GM18951 (cell line): ENCODE measurements around the gene VNN1.
"Not testable (repeated sequence)": the region's sequence is repeated elsewhere in the genome, so short reads cannot be mapped to it uniquely, and the experiment has no call there.

Experiments used
- POLR2A ChIP-seq: IDR thresholded peaks from 4 replicates; pipeline ENCODE4 v1.6.1; 2011; ENCODE audit warnings: mild to moderate bottlenecking; ENCODE audit not compliant: insufficient read length, insufficient read depth; ENCODE audit errors: extremely low read depth
- in situ Hi-C: fragments of 300-500 bp; cut with MboI; formaldehyde crosslinking; loops from one replicate; pipeline ENCODE4 v1.12.0; 2022; ENCODE audit warnings: low sequenced_read_pairs, mixed read lengths, inconsistent platforms; ENCODE audit not compliant: unreplicated experiment

VNN1 gene

DNA sequence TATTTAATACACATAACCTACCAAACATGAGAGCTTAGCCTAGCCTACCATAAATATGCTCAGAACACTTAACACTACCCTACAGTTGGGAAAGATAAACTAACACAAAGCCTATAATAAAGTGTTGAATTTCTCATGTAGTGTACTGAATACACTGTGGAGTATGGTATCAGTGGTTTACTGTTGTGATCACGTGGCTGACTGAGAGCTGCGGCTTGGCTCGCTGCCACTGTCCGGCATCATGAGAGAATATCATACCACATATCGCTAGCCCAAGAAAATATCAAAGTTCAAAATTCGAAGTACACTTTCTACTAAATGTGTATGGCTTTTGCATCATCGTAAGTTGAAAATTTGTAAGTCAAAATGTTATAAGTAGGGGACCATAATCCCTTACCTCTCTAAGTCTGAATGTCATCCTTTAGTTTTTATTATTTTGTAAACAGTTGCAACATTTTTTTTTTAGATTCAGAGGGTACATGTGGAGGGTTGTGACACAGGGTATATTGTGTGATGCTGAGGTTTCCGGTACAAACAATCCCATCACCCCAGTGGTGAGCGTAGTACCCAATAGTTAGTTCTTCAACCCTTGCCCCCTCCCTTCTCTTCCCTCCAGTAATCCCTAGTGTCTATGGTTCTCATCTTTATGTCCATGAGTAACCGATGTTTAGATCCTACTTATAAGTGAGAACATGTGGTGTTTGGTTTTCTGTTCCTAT is 40.3 kb downstream of the VNN1 start:
- in situ Hi-C loops: loop anchor here (5.0 kb wide), 1 partner anchor 89 kb away; no protein-coding TSS in a partner anchor

DNA sequence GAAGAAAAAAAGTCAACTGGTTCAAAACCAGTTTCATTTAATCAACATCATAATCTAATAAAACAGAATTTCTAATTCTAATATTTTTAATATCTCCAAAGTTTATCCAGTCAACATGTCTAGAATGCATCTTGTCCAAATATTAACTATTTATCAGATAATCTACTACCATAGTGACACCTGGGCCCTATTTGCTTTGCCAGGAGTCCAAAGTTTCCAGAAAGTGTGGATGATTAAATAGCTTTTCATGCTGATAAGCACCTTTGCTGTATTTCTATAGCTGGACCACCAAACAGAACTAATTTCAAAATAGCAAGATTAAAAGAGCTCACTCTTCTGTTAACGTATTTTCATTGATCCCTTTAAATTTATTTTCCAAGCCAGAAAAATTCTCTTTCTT is 42.6 kb downstream of the VNN1 start:
- TF ChIP-seq POLR2A: no peak
- in situ Hi-C loops: loop anchor here (5.0 kb wide), 1 partner anchor 91 kb away; no protein-coding TSS in a partner anchor

More for the DNA sequence above, 40.3 kb downstream of the VNN1 start:
- no peak for TF ChIP-seq POLR2A

DNA sequence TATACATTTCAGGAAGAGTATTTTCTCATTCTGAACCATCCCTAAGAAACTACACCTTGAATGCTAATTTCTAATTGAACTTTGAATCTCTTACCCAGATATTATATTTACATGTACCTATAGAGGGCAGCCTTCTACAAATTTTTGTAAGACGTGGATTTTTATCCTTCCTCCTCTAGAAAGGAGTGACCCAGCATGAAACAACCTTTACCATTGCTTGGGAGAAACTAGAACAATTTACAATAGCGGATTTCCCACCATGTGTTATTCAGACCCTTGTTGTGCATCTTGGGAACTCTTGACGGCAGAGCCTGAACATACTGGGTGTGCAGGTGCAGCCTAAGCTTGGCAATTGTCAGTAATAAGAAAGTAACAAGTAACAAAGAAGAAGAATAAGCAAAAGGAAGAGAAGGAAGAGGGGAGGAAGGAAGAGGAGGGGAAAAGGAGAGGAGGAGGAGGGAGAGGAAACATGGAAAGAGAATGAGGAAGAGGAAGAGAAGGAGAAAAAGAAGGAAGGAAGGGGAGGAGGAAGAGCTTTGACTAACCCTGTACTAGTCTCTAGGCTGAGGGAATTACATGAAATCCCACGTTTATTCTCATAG is 44.1 kb downstream of the VNN1 start:
- in situ Hi-C loops: loop anchor here (5.0 kb wide), 1 partner anchor 93 kb away; no protein-coding TSS in a partner anchor
- no peak for TF ChIP-seq POLR2A

DNA sequence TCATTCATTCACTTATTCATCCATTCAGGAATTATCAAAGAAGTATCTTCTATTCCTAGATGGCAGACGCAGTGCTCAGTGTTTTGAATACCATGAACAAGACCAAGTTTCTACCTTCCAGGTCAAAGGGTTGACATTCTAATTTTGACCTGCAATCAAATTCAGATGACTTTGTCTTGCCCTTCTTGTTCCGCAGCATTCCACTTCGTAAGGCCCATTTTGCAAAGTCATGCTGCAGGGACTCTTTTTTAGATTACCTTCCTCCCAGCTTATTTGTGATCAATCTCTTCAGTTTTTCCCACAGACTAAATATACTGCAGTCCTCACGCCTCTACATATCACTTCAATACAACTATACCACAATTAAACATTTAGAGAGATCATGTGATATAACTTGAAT is 47.7 kb downstream of the VNN1 start:
- no peak for TF ChIP-seq POLR2A
- in situ Hi-C loops: no loop called here

DNA sequence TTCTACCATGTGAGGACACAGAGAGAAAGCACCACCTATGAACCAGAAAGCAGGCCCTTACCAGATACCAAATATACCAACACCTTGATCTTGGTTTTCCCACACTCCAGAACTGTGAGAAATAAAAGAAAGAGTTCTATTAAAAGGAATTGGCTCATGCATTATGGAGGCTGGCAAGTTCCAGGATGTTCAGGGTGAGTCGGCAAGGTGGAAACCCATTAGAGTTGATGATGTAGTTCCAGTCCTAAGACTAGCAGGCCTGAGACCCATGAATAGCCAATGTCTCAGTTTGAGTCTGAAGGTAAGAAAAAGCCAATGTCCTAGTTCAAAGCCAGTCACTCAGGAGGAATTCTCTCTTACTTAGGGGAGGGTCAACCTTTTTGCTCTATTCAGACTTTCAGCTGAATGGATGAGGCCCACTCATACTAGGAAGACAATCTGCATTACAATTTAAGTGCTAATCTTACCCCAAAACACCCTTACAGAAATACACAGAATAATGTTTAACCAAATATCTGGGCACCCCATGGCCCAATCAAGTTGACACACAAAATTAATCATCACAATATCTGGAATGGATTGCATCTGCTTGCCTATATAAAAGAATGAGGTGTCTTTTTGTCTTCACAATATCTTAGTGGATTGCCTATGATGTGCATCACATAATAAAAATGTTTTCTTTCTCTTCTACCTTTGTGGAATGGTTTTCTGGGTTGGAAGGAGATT is 49.4 kb downstream of the VNN1 start:
- in situ Hi-C loops: no loop called here

DNA sequence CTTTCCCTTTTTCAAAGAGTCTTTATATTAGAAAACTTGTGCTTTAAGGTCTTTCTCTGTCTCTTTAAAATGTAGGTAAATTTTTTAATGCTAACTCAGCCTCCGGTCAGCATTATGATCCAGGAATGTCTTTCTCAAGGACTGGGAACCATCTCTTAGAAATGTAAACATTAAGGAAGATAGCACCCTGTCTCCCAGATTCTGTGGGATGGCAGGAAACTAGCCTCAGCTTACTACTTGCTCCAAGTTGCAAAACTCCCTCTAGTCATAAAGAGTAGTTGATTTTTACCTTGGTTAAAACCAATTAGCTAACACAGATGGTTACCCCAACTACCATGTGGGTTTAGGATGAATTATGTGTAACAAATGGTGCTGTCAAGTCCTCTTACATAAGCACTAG is 50.2 kb downstream of the VNN1 start:
- no peak for TF ChIP-seq POLR2A
- in situ Hi-C loops: no loop called here

More for the DNA sequence above, 49.4 kb downstream of the VNN1 start:
- no peak for TF ChIP-seq POLR2A

DNA sequence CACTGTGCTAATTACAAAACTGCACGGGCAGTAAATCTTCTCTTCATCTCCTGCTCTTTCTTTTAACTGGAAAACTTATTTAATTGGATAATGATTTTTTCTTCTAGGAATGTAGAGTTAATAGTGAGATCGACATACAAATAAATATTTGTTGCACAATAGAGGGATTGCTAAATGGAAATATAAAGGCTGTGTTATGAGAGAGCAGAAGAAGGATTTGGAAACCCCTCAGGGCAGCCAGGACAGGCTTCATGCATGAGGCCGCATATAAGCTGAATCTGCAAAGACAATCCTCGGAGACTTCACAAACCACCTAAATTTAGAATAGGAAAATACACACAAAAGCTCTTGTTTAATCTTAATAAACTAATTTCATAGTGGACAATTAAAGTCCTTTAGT is 51.9 kb downstream of the VNN1 start:
- in situ Hi-C loops: no loop called here
- TF ChIP-seq POLR2A: no peak

DNA sequence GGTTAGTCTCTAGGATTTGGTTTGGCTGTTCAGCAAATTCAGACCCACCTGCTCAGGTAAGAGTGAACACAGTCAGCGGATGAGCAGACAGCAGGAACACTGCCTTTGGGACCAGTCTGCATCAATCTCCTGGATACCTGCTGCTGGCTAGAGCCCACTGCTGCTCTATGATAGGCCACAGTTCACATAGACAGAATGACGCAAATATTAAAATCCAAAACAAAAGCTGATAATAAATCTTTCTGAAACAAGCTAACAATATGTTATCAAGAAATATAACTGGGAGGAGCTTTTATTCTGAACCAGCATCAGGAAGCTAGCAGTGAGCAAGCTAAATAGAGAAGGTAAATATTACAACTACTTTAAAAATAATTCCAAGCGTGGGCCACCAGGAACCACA is 54.8 kb downstream of the VNN1 start, which contains the start of gene TAAR1:
Gene TAAR1 (minus strand): TSS at position 101 of the 400 bp plus-strand sequence. CDS start 13,179 bp downstream, outside the sequence.
- in situ Hi-C loops: no loop called here
- TF ChIP-seq POLR2A: no peak

DNA sequence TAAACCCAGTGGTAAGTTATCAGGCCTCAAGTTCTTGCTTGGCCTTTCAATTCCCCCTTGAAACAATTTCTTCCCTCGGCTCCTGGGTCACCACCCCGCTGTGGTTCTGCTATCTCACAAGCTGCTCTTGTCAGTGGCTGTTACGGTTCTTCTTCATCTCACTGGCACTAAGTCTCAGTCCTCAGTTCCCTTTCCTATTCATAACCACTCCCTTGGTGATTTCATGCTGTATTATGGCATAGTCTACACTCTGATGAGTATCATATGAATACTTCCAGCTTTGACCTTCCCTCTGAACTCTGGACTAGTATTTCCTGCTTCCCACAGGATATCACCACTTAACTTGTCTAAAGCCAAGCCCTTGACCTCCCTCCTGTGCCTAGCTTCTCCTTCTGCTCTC is 62.8 kb downstream of the VNN1 start:
- no peak for TF ChIP-seq POLR2A
- in situ Hi-C loops: no loop called here

DNA sequence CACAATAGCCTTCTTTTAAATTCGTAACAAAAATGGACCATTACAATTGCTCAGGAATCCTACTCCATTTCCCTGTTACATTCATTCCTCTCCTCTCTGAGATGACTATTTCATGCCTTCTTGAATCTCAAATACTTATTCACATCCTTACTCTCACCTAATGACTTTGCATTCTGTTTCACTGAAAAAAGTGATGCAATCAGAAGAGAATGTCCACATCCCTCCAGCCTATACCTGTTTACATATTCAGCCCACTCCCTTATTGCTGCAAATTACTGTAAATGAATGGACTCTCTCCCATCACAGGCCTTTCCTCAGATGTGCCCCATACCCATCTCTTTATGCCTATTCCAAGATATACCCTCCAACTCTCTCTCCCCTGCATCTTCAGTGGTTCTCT is 63.4 kb downstream of the VNN1 start:
- no peak for TF ChIP-seq POLR2A
- in situ Hi-C loops: no loop called here

DNA sequence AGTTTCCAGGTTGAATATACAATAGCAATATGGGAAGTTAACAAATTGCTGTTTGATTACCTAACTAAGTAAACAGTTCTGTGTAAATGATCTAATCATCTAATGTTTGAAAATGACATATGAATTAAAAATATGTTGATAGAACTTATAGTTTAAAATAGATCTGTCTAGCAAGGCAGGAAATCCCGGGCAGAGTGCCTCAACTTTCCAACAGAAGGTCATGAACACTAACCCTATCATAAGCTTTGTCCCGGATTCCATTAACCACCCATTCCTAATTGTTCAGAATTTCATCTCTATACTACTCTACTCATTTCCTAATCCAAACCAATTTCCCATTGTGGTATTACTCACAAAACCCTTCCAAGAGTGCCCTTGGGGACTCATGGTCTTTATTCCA is 65.0 kb downstream of the VNN1 start:
- TF ChIP-seq POLR2A: no peak
- in situ Hi-C loops: no loop called here

DNA sequence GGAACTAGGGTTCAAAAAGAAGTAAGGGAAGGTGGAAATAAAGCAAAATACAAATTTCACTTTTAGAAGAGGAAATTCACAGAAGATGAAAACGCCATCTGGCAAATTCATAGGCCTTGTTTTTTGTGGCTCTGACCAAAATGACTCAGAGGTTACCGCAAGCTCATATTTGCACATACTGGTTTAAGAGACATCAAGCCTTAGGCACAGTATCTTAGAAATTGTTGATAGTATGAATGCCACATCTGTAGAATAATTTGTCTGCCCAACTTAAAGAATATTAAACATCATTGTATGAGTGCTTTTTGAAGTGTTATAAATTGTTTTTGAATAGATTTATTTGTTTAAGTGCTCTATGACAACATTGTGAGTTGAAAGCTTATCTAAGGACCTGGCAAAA is 65.5 kb downstream of the VNN1 start:
- in situ Hi-C loops: no loop called here

DNA sequence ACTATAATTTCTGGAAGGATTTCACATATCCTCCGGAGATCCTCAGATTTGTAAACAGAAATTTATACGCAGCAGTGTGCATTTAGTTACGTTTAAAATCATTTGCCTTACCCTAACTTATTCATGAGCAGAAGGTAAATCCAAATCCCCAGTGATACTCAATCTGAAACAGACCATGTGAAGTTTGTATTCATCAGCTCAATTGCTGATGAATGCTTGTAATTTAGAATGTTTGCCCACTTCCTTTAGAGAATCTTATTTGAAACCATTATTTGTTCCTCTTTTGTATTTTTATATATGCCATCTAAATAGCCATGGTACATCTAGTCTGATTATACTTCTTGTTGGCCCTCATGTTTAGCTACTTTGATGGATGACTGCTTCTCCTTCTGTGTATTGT is 70.3 kb downstream of the VNN1 start:
- no peak for TF ChIP-seq POLR2A
- in situ Hi-C loops: no loop called here

More for the DNA sequence above, 65.5 kb downstream of the VNN1 start:
- no peak for TF ChIP-seq POLR2A

DNA sequence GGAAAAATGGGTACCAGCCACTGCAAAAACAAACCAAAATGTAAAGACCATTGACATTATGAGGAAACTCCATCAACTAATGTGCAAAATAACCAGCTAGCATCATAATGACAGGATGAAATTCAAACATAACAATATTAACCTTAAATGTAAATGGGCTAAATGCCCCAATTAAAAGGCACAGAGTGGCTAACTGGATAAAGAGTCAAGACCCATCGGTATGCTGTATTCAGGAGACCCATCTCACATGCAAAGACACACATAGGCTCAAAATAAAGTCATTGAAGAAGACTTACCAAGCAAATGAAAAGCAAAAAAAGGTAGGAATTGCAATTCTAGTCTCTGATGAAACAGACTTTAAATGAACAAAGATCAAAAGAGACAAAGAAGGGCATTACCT is 76.7 kb downstream of the VNN1 start:
- in situ Hi-C loops: not testable (repeated sequence)

DNA sequence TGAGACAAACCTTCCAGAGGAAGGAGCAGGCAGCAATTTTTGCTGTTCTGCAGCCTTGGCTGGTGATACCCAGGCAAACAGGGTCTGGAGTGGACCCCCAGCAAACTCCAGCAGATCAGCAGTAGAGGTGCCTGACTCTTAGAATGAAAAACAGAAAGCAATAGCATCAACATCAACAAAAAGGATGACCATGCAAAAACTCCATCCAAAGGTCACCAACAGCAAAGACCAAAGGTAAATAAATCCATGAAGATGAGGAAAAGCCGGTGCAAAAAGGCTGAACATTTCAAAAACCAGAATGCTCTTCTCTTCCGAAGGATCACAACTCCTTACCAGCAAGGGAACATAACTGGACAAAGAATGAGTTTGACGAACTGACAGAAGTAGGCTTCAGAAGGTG is 77.9 kb downstream of the VNN1 start:
- in situ Hi-C loops: not testable (repeated sequence)

DNA sequence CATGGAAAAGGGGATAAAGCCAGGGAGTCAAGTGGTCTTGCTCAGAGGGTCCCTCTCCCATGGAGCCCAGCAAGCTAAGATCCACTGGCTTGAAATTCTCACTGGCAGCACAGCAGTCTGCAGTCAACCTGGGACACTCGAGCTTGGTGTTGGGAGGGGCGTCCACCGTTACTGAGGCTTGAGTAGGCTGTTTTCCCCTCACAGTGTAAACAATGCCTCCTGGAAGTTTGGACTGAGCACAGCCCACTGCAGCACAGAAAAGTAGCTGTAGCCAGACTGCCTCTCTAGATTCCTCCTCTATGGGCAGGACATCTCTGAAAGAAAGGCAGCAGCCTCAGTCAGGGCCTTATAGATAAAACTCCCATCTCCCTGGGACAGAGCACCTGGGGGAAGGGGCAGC is 78.6 kb downstream of the VNN1 start:
- in situ Hi-C loops: not testable (repeated sequence)
